Measurements from ENCODE around the gene ALKBH5.

DNA sequence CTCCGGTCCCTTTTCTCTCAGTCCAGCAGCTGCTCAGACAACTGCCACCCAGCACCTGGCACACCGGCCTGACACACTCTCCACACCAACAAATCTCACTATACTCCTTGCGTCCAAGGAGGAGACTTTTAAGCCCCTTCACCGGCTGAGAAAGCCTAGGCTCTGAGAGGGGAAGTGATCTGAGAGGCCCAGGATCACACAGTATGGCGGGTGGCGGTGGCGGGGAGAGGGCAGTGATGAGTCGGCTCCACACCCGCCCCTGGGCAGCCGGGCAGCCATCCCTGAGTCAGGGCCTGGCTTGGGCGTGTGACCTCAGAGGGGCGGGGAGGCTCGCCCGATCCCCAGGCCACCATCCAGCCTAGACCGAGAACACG is 74.3 kb downstream of the ALKBH5 start:
- no peak for TF ChIP-seq CTCF (IDR thresholded peaks at IDR 0.05; ENCODE audit: insufficient read depth, low read depth, low read length)
- no peak for TF ChIP-seq EZH2 (IDR thresholded peaks at IDR 0.05; ENCODE audit: insufficient read depth, low read length)
